PFSK-1 (cell line): ENCODE results near the gene ELAVL1.

Source experiments
- FOXP2 ChIP-seq: optimal IDR thresholded peaks from 2 replicates; pipeline ENCODE3; 2011; ENCODE audit warnings: borderline replicate concordance, control low read depth, inconsistent platforms; ENCODE audit not compliant: insufficient read depth; ENCODE audit errors: extremely low read length, extremely low read depth
- POLR2AphosphoS5 ChIP-seq: IDR thresholded peaks from 2 replicates; pipeline ENCODE4 v1.6.1; 2012; ENCODE audit warnings: low read depth, mild to moderate bottlenecking, control low read depth, low read length, moderate library complexity
- SIN3A ChIP-seq: IDR thresholded peaks from 2 replicates; pipeline ENCODE4 v1.6.1; 2012; ENCODE audit warnings: mild to moderate bottlenecking, low read length, moderate library complexity, borderline replicate concordance; ENCODE audit not compliant: insufficient read depth
- TAF1 ChIP-seq: IDR thresholded peaks from 2 replicates; pipeline ENCODE4 v1.6.1; 2012; ENCODE audit warnings: low read length, control low read depth, borderline replicate concordance; ENCODE audit not compliant: insufficient read depth
- TF ChIP-seq, protein P1 (sequence below), 2 experiments: IDR thresholded peaks; 2 replicates each; pipeline versions ENCODE4 v1.6.1 to v1.8.0; 2011 to 2012; ENCODE audit warnings: low read depth in 2 of 2, low read length in 2 of 2, control low read depth in 1 of 2, inconsistent platforms in 1 of 2, mild to moderate bottlenecking in 1 of 2, moderate library complexity in 1 of 2; ENCODE audit not compliant: insufficient read depth in 1 of 2

Gene ELAVL1

DNA sequence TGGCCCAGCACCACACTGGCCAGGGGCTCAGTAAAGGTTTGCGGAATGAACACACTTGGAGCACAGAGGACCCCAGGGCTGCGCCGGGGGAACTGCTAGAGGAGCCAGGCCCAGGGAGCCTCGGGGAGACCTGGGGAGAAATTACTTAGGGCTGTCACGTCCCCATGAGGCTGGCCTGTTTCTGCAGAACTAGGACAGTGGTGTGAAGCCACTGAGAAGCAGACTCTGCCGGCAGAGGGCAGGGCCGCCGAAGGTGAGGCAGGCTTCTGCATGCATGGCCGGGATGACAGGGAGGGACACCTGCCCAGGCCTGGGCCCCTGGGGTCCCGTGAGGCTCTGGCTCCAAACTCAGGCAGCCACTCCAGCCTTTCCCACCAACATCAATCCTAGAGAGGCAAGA, 26.4 kb downstream of the ELAVL1 start:
- TF ChIP-seq, protein P1, sequence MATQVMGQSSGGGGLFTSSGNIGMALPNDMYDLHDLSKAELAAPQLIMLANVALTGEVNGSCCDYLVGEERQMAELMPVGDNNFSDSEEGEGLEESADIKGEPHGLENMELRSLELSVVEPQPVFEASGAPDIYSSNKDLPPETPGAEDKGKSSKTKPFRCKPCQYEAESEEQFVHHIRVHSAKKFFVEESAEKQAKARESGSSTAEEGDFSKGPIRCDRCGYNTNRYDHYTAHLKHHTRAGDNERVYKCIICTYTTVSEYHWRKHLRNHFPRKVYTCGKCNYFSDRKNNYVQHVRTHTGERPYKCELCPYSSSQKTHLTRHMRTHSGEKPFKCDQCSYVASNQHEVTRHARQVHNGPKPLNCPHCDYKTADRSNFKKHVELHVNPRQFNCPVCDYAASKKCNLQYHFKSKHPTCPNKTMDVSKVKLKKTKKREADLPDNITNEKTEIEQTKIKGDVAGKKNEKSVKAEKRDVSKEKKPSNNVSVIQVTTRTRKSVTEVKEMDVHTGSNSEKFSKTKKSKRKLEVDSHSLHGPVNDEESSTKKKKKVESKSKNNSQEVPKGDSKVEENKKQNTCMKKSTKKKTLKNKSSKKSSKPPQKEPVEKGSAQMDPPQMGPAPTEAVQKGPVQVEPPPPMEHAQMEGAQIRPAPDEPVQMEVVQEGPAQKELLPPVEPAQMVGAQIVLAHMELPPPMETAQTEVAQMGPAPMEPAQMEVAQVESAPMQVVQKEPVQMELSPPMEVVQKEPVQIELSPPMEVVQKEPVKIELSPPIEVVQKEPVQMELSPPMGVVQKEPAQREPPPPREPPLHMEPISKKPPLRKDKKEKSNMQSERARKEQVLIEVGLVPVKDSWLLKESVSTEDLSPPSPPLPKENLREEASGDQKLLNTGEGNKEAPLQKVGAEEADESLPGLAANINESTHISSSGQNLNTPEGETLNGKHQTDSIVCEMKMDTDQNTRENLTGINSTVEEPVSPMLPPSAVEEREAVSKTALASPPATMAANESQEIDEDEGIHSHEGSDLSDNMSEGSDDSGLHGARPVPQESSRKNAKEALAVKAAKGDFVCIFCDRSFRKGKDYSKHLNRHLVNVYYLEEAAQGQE (IDR thresholded peaks at IDR 0.05; ENCODE audit: insufficient read depth in 1 of 2, low read depth in 2 of 2, low read length in 2 of 2) = no peak
- TF ChIP-seq FOXP2 (no peak), TAF1 (no peak), SIN3A (no peak), POLR2AphosphoS5 (no peak)

DNA sequence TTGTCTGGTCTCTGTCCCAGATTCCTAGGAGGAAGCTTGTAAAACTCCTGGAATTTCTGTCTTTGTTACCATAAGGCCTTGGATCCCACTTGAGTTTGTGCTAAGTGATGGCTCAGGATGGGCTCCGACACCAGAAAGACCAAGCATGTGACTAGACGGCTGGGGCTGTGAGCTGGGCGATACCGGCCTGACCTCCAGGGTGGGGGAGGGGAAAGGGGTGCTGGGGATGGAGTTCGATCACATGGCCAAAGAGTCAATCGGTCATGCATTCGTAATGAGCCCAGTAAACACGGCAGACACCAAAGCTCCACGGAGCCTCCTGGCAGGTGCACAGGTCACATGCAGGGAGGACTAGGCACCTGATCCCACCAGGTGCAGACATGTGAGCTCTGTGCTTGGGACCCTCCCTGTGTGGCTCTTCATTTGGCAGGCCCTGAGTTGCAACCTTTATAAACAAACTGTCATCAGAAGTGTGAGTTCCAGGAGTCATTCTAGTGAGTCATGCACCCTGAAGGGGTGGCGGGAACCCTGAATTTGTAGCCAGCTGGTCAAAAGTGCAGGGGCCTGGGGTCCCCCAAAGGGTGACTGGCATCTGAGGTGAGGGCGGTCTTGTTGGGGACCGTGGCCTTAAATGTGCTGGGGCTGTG, 27.1 kb downstream of the ELAVL1 start:
- no peak for TF ChIP-seq SIN3A

DNA sequence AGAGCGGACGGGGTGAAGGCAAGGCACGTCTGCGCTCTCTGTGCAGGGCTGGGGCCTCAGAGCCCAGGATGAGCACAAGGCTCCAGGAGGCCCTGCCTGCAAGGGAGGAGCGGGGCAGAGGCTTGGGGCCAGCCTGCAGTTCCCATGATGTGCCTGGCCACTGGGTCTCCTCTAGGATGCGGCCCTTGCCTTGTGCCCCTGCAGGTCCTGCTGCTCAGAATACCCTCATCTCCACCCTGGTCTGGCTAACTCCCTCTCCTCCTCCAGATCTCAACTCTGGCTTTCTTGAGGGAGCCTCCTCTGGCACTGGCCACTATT, 27.8 kb downstream of the ELAVL1 start:
- TF ChIP-seq TAF1 (no peak), SIN3A (no peak), FOXP2 (no peak), POLR2AphosphoS5 (no peak)
- TF ChIP-seq, protein P1 (IDR thresholded peaks at IDR 0.05; ENCODE audit: insufficient read depth in 1 of 2, low read depth in 2 of 2, low read length in 2 of 2) = no peak

DNA sequence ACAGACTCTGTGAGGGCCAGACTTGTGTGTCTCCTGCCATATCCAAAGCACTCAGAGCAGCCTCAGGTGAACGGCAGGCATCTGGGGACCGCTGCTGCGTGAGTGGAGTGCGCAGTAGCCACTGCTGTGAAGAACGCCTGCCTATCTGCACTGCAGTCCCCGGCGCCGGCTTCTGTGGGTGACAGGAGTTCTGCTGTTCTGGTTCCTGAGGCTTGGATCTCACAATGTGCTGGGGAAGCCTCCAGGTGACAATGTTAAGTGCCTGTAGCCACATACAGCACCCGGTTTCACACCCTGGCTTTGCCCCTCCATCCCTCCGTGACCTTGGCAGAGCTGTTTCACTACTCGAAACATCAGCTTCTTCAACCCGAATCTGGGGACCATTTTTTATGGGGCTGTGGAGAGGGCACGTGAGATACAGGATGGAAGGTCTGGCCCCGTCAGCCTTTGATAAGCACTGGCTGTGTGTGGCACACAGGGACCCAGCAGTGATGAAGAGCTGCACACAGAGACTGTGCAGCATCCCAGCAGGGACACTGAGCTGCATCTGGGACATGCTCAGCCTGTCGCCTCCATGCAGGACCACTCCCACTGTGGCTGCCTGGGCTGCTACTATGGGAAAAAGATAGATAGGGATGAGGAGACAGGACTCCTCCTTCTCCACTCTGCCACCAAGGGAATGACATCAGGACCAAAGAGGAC, 28.3 kb downstream of the ELAVL1 start:
- TF ChIP-seq SIN3A (no peak), TAF1 (no peak), FOXP2 (no peak), POLR2AphosphoS5 (no peak)
- TF ChIP-seq, protein P1 (IDR thresholded peaks at IDR 0.05; ENCODE audit: insufficient read depth in 1 of 2, low read depth in 2 of 2, low read length in 2 of 2) = no peak

DNA sequence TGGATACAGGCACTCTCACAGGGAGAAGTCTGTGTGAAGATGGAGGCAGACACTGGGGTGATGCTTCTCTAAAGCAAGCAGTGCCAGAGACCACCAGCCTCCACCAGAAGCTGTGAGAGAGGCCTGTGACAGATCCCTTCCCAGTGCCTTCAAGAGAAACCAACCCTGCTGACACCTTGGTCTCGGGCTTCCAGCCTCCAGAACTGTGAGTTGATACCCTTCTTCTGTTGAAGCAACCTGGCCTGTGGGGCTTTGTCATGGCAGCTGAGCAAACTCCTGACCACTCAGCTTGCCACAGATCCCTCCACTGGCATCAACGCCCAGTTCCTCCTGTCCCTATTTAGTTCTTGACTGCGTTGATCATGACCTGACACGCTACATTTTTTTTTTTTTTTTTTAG, 29.0 kb downstream of the ELAVL1 start:
- TF ChIP-seq SIN3A = no peak
- TF ChIP-seq TAF1 = no peak
- no peak for TF ChIP-seq FOXP2

DNA sequence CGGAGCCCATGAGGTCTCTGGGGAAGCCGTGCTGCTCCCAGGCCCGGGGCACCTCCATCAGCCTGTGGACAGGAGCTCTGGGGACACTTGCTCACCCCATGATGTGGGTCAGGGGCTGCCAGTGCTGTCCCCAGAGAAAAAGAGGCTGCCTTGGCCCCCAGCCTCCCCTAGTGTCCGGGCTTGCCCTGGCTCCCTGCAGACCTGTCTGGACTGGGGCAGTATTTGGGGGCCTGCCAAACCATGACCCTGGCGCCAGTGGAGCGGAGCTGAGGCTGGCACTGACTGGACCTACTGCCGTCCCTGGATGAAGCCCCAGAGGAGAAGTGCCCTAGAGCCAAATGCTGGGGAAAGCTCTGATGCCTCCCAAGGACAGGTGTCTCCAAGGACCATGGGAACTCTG, 30.4 kb downstream of the ELAVL1 start:
- TF ChIP-seq TAF1 = no peak
- TF ChIP-seq SIN3A = no peak
- no peak for TF ChIP-seq FOXP2
- TF ChIP-seq, protein P1 (IDR thresholded peaks at IDR 0.05; ENCODE audit: insufficient read depth in 1 of 2, low read depth in 2 of 2, low read length in 2 of 2) = no peak
- TF ChIP-seq POLR2AphosphoS5 = no peak
